Activated CD8-positive, alpha-beta memory T cell treated with anti-CD3 and anti-CD28 coated beads, Interleukin-2, amount 50 U/mL, for 48 hours (primary cell): ENCODE results near the gene CMC2.

Experiments
- DNase-seq: peaks from one replicate; pipeline ENCODE4 v3.0.0-alpha.2; 2020

CMC2 gene

DNA sequence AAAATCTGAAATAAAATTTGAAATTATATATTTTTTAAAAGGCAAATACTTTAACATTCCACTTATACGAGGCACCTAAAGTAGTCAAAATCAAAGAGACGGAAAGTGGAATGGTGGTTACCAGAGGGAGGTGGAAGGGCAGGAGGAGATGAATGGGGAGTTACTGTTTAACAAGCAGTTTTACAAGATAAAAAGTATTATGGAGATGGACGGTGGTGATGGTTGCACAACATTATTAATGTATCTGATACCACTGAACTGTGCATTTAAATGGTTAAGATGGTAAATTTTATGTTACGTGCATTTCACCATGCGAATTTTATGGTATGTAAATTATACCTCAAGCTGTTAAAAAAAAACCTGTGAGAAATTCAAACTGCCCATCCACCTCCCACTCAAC is 5.4 kb downstream of the CMC2 start:
- no peak for DNase-seq

DNA sequence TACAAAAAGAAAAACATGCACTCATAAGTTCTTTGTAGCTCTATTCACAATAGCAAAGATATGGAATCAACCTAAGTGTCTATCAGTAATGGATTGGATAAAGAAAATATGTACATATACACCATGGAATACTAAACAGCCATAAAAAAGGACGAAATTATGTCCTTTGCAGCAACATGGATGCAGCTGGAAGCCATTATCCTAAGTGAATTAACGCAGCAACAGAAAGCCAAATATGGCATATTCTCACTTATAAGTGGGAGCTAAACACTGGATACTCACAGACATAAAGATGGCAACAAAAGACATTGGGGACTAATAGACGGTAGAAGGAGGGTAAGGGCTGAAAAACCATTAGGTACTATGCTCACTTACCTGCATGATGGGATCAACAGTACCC is 5.8 kb downstream of the CMC2 start:
- no peak for DNase-seq

DNA sequence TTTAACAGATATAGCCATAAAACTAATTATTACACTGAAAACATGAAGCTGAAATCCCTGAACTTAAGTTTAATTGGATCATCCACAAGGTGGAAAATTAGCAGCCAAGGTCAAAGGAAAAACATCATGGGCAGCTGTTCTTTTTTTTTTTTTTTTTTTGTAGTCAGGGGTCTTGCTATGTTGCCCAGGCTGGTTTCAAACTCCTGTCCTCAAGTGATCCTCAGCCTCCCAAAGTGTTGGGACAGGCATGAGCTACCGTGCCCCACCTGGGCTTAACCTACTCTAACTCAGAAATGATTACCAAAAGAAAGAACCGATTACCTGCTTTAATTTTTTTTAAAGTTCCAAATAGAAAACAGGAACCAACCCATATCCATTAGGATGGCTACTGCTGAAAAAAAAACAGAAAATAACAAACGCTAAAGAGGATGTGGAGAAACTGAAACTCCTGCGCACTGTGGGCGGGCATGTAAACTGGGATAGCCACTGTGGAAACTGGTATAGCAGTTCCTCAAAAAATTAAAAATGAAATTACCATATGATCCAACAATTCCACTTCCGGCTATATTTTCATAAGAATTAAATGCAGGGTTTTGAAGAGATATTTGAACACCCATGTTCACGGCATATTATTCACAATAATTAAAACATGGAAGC is 8.6 kb downstream of the CMC2 start:
- no peak for DNase-seq

DNA sequence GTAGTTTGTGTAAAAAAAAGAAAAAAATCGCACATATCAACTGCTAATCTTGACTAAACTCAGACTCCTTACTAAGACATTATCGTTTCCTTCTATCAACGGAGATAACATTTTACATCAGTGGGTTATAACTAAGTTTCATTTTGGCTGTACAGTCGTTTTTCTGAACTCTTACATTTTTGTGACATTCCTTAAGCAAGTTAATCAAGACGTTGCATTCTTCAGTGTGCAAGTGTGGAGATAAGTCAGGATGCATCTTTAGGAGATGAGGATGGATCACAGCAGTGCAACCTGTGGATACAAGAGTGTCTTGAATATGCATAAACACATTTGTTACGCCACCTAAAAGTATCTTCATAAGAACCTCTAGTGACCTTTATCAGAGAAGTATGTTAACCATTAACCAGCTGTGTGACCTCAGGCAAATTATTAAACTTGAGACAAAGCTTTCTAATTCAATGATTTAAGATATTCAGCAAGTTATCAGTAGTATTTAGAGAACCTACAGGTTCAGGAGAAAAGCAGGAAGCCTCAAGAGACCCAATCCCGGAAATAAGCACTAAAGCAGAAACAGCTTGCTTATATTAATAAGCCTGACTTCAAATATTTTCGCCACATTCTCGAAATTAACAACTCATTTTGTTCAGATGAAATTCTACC is 9.4 kb downstream of the CMC2 start:
- no peak for DNase-seq

- DNase-seq: no peak
Measured at GRCh38 chr16:80996688-80997138, 10.0 kb downstream of the CMC2 start.

- no peak for DNase-seq
Measured at GRCh38 chr16:80994451-80994850, 12.2 kb downstream of the CMC2 start.

DNA sequence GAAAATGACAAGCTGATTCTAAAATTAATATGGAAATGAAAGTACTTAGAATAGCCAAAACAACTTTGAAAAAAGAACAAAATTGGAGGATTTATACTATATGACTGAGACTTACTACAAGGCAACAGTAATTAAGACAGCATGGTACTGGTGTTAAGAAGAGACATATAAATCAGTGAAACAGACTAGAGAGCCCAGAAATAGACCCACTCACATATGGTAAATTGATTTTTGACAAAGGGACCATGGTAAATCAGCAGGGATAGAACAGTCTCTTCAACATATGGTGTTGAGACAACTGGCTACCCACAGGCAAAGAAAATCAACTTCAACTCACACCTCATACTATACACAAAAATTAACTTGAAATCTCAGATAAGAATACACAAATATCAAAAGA is 12.9 kb downstream of the CMC2 start:
- no peak for DNase-seq

DNA sequence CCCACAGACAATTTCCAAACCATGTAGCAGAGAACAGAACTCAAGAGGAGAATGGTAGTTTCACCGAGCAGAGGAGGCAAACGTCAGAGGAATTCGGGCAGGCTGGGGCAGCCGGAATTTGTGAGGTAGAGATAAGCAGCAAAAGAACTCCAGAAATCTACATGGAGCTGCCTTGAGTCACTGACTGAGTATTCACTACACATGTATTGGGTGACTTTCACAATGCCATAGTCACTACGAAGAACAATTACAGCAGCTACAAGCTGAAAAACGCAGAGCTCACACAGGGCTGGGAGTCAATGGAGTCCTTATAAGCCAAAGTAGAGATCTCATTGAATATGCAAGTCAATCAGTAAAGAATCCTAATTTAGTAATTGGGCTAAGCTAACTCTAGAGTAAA is 13.4 kb downstream of the CMC2 start:
- no peak for DNase-seq

- DNase-seq: no peak
Measured at GRCh38 chr16:80992676-80993293, 13.9 kb downstream of the CMC2 start.

GRCh38 chr16:80991792-80992430 is 14.8 kb downstream of the CMC2 start:
- DNase-seq: no peak

DNA sequence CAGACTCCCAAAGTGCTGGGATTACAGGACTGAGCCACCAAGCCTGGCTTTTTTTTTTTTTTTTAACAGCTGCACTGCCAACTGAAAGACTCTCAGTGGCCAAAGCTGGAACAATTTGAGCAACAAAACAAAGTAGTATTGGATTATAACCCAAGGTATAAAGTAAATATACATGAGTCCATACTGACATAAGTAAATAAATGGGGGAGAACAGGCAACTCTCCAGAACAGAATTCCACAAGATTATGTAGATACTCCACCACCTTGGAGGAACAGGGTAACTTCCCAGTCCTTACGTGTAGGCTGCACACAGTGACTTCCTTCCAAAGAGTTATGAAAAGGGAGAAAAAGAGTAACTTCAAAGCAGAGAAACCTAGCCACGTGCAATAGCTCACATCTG is 15.7 kb downstream of the CMC2 start:
- no peak for DNase-seq

DNA sequence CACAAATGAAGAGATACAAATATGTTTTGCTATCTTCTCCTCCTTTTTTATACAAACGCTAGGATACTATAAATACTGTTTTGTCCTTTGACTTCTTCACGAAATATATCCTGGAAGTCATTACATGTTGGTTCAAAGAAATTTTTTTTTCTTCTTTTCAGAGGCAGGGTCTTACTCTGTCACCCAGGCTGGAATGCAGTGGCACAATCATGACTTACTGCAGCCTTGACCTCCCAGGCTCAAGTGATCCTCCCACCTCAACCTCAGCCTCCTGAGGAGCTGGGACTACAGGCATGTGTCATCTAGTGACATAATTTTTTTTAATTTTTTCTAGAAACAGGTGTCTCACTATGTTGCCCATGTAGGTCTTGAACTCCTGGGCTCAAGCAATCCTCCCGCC is 16.1 kb downstream of the CMC2 start:
- no peak for DNase-seq

DNA sequence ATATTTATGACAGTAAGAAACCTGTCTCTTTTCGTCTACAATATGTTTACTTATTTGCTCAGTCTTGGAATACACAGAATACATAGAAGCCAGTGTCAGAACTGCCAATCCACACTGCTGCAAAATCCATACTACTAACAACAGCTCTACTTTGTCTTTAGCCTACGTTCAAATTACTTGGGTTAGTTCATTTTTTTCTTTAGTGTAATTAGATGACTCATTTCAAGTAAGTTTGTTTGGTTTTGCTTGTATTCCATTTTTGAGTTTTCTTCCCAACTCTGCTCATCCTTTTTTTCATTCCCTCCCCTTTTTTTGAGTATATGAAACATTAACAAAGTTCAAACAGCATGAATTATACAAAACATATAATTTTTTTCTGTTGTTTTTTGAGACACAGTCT is 16.9 kb downstream of the CMC2 start:
- DNase-seq: no peak

DNA sequence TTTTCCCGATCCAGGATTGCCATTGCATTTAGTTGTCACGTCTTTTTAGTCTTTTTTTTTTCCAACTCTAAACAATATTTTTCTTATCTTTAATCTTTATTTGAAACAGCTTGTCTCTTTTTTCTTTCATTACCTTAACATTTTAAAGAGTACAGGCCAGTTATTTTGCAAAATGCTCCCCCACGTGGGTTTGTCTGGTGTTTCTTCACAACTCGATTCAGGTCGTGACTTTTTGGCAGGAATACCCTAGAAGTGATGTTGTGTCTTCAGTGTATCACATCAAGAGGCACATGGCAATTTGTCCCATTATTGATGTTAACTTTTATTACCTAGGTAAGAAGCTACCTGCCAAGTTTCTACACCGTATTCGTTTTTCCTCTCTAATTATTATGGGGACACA is 17.9 kb downstream of the CMC2 start:
- DNase-seq: no peak

DNA sequence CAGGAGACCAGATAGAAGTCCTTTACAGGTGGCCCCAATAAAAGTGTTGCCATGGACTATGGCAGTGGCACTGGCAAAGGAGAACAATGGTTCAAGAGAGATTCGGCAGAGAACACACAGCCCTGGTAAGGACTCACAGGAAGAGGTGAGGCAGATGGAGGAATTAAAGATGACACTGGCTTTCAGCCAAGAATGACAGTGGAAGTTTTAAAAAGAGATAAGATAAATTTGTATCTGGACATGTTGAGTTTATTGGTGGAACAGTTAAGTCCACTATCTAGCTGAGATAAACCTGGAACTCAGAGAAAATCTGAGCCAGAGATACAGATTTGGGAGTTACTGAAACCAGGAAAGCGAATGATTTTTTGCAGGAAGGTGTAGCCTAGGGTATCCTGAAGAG is 20.1 kb downstream of the CMC2 start:
- no peak for DNase-seq

DNA sequence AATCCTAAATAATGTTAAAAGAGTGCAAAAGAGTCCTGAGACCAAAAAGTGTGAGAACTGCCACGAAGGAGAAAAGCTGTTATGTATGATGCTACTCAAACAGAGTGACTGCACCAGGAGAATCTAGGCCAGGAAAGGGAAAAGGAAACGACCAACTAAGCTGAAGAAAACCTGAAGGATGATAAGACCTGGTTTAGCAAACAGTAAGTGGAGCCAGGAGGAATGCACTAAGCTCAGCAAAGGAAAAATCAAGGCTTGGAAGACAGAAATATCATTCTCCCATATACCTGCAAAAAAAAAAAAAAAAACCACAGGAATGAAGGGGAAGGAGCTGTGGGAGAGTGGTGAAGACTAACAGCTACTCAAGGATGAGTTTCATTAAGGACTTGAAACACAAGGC is 21.1 kb downstream of the CMC2 start:
- no peak for DNase-seq

DNA sequence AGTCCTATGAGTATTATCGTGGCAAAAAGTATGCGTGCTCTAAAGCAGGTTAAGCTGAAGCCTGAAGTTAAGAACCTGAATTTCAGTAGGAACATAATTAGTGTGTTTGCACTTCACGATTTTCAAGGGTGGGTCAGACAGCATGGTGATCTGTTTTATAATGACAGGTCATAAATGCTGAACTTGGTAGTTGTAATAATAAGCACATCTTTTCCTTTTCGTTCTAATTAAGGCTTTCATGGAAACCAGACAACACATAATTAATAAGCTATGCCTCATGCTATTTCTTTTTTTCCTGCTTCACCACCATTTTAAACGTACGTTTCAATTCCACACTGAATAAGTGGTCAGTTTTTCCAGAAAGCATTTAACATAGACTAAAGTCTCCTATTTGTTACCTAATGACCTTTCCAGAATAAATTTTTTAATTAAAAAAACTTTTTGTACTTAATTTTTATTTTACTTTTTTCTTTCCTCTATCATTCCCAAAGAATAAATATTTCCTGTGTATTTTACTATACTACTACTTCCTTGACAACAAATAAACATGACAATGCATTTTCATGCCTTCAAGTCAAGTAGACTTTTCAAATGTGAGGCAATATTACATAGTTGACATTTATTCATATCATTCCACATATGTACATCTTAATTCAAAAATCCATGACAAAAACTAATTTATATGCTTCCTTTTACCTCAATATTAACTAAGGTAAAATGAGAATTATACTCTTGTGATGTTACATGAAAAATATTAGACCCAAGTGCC is 22.4 kb downstream of the CMC2 start:
- DNase-seq: no peak

GRCh38 chr16:80982646-80983045 is 24.0 kb downstream of the CMC2 start:
- DNase-seq: no peak

- DNase-seq: no peak
Measured at GRCh38 chr16:80981103-80981502, 25.6 kb downstream of the CMC2 start.

DNA sequence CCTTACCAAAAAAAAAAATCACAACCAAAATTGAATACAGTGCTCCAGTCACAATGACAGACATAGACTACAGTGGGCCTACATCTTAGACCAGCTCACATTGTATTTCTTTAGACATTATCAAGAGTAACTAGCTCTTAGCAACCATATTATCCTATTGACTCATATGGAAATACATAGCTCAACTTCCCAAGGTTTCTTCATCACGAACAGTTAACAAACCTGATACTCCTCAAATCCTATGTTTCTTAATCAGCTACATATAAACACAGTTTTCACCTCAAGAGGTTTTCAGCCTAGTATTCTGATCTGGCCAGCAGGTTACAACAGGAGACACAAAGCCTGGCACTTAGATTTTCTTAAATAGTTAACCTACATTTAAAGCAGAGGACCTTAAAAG is 29.7 kb downstream of the CMC2 start:
- no peak for DNase-seq

GRCh38 chr16:80974649-80975376 is 31.9 kb downstream of the CMC2 start:
- DNase-seq: no peak

DNA sequence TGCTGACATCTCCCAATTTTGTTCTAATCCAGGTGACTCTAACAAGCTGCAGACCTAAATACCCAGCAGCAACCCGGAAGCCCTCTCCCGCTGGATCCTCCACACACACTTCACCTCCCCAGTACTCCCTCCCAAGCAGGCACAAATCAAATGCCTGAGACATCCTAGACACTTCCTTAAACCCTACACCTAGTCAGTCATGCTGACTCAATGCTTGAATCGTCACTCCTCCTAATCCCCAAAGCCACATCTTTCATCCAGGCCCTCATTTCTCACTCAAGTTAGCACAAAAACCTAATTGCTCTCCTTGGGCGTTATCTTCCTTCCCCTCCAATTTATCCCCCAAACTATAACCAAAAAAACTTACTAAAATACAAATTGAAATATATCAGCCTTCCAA is 32.7 kb downstream of the CMC2 start:
- DNase-seq: no peak

DNA sequence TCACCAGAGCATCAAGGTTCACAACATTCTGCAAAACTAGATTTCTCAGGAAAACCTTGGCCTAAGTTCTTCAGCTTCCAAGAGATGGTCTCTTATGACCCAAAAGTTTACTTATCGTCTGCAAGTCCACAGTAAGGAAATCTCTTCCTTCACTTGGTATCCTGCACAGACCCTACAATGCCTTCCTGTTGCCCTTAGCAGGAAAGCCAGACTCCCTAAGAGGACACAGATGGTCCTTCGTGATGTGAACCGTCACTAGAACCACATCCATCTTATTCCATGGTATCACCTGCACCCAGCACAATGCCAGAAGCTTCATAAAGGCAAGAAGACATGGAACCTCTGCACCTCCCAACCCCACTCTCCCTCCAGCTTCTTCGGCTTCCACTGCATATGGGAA is 34.1 kb downstream of the CMC2 start:
- no peak for DNase-seq
